Left kidney (tissue), 2 donors: ENCODE results near the gene RFFL. TPM values are rescaled to one million over a fixed set of nuclear protein-coding genes. Genes with fewer than 3 reads are reported as not detected.

Source experiments
- DNase-seq: peaks from one replicate; pipeline ENCODE4 v3.0.0-alpha.2; 2013
- polyA plus RNA-seq: library from polyadenylated mRNA; unstranded; fragments of 120-200 nt; gene quantifications from one replicate; pipeline ENCODE4 v1.2.1, GENCODE V29; 2013; ENCODE audit not compliant: insufficient read length

RFFL gene
- polyA plus RNA-seq, 1 donor: 25.9 TPM

DNA sequence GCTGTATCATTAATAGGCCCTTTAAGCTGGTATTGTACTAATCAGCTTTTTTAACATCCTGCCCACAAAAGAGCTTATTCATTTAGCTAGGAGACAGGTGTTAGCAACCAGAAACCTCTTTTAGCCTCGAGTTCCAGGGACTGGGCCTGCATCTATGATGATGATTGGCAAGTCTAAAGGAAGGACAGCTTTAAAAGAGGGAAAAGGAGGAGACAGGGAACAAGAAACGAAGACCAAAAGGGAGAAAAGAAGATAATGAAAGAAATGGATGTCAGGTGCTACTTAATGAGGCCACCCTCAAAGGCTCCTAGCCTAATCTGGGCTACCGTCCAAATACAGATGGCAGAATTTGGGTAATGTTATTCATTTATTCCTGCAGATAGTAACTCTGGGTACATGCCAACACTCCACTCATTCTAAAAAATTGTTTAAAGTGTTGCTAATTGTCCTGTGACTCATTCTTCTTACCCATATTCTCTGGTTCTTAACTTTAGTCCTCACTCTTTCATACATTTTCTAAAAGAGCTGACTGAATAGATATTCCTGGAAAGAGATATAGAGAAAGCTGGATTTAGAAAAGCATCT, 18.7 kb upstream of the RFFL start:
- DNase-seq: no peak

DNA sequence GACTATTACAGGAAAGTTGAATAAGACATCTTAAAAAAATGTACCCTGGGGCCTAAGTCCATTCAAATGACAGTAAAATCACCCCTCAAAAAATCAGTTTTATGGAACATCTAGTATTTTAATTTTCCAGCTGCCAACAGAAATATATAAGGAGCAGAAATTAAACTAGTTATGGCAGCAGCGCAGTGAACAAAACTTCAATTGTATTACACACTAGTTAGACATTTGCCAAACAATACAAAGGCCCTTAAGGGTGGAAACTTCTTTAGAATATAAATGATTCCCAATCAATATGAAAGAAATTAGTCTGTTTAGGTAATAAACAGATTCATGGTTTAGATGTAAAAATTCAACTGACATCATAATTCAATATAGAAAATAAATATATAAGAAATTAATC, 18.1 kb upstream of the RFFL start:
- DNase-seq: no peak

DNA sequence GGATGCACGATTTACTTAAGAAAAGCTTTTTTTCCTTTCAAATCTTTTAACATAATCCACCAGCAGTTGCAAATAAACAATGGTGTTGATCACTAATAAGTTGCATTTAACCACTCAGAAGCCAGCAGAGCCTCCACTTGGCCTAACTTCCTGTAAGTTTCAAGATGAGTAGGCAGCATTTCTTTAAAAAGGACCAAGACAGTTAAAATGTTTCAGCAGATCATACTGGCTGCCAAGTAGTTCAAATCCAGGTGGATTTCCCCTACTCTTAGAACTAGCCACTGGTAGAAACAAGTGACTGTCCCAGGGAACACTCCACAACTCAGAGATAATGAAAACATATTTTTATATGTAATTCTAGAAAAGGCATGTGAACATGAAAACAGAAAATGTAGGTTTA, 17.0 kb upstream of the RFFL start:
- no peak for DNase-seq

DNA sequence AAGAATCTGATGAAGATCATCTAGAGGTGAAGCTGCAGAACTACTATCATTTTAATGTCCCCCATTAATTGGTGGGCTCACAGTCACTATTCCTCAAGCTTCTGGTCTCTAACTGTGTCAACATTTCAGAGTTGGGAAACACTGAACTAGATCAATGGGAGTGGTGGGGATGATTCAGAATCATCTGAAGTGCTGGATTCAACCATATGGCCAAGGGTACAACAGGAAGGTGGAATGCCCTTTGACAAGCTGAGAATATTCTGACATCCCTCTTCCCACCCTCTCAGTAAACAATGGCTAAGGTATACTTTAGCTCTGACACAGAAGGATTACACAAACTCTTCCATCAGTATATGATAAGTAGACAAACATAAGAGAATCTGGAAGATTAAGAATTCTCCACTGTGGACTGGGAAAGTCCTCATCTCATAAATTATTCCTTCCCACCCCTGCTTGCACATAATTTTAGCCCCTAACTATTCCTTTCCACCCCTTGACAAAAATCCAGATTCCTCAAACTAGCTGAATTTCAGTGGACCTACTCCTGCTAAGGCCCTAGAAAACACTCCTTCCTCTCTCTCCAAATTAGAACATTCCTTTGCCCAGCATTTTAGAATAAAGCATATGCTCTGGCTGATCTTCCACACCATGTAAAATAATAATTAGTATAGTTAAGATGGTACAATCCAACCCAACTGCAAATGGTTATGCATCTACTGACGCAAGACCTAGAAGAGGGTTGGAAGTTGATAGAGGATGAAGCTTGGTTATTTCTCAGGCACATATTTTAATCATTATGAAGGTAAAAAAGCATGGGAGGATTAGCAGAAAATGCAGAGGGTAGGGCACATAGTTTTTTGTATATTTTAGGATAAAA, 16.3 kb upstream of the RFFL start:
- DNase-seq: no peak

DNA sequence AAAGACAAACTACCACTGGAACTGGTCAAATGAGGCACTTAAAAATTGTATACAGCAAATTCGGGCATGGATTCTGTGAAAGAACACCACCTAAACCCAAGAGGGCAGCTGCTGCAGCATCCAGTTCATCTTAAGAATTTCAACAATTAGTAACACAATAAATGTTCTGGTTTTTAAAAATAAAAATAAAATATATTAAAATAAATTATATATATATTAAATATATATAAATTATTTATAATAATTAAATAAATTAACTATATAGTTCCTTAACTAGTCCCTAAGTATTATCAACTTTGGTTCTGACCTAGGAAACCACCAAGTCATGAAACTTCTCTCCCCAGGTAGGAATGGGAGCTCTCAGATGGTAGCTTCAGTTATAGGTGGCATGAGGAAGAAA, 13.4 kb upstream of the RFFL start:
- no peak for DNase-seq

DNA sequence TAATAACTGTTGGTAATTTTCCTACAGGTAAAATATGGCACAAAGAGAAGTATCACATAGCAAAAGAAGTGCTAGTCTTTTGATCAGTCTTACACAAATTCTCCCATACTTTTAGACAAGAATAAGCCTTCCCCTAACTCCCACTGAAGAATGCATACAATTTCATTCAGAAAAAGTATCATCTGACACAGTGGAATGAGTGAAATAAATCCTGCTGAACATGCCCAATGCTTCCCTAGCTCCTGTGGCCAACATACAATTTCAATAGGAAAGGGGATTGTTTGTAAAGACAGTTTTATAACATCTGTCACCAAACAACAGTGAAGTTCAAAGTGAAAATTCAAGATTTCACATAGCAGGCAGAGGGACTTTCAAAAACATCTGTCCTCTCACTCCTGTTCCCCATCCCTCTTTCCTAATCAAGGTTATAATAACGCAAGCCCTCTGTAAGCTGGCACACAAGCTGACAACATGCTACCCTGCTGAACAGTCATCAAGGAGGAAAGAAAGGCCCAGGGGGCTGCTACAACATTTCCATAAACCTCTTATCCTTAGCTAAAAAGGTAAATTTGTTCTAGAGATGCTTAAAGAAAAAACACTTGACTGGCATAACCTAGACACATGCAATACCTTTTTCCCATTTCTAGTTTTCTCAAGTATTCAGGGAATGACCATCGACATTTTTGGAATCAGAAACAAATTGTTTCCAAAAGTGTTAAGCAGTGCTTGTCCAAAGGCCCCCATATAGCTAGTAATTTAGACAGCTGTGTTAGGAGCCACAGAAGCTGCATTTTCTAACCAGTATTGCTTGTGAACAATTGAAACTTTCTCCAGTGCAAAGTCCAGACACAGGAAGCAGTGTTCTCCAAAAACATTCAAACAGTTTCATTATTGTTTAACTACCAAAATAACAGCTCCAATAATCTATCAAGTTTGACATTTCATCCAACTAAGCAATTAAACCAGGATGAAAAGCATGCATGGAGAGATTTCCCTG, 11.5 kb upstream of the RFFL start:
- no peak for DNase-seq

DNA sequence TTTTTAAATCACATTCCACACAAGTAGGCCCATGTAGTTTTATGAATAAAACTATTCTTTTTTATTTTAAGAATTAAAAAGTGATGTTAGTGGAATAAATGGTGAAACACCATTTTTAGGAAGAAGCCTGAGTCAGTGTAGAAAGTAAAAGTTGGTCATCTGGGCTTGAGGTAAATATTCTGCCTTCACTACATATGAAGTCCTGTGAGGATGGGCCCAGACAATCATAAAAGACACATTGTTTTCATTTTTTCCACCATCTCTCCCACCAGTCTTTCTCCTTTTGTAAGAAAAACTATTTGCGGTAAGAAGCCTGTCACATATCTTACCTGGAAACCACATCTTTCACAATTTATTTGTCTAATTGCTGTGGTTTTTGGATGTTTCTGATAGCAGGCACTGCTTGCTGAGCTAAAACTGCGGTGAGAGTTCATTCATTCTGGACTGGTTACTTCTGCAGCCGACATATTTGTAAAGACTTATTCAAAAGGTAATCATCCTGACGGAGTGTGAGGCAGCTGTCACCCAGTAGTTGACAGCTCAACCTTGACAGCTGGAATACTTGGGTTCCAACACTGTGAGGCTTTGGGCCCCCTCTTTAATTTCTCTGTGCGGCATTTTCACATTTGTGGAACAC, 10.6 kb upstream of the RFFL start:
- DNase-seq: no peak

DNA sequence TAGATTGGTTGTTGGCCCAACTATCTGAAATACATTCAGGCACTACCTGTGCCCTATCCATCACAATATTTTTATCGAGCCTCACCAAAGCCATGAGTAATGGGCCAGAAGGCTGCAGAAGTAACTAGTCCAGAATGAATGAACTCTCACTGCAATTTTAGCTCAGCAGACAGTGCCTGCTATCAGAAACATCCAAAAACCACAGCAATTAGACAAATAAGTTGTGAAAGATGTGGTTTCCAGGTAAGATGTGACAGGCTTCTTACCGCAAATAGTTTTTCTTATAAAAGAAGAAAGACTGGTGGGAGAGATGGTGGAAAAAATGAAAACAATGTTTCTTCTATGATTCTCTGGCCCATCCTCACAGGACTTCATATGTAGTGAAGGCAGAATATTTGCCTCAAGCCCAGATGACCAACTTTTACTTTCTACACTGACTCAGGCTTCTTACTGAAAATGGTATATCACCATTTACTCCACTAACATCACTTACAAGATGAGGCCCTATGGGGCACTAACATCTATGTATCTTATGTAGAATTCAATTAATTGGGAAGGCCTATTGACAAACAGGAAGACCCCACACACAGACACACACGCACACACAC, 9.8 kb upstream of the RFFL start:
- no peak for DNase-seq

DNA sequence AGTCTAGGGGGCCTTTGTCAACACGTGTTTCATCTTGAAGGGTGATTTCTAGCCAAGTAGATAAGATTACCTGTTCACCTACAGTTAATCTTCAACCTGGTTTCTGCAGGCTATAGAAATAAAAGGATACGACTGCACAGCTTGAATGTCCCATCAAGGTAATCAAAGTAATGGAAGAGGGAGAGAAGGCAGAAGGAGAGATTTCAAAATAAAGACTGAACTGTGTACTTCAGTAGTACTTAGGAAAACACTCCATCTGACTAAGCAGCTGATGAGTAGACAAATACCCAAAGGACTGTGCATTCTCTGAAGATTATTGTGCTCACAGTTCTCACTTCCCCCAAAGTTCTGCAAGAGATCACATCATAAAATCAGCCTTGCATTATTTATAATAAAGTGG, 5.8 kb upstream of the RFFL start:
- DNase-seq: no peak

DNA sequence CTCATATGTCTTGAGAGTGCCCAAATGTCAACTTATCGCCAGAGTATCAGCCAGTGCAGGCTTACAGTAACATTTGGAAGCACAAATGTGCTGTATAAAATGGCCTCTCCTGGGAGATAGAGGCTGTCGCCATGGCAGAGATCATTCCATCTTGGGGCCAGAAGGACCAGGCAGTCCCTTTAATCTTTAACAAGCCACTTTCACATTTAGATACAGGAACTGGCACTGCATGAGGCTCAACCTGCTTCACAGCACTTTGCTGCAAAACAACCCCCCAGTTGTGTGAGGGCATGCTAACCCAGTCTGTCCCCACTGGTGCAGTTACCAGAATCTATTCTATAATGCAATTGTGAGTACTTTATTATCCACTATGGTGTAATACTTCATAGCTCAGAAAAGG, 4.7 kb upstream of the RFFL start:
- DNase-seq: no peak

DNA sequence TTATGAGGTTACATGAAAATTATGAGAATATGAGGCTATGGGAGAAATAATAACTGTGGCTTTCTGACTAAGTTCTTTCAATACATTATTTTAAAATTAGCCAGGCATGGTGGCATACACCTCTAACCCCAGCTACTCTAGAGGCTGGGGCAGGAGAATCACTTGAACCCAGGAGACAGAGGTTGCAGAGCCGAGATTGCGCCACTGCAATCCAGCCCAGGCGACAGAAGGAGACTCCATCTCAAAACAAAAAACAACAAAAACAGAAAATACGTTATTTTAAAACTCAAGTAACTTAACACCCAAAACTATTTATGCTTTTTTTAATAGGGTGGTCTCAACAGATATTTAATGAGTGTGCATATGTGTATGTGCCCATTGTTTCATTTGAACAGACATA, 2.4 kb upstream of the RFFL start:
- no peak for DNase-seq

DNA sequence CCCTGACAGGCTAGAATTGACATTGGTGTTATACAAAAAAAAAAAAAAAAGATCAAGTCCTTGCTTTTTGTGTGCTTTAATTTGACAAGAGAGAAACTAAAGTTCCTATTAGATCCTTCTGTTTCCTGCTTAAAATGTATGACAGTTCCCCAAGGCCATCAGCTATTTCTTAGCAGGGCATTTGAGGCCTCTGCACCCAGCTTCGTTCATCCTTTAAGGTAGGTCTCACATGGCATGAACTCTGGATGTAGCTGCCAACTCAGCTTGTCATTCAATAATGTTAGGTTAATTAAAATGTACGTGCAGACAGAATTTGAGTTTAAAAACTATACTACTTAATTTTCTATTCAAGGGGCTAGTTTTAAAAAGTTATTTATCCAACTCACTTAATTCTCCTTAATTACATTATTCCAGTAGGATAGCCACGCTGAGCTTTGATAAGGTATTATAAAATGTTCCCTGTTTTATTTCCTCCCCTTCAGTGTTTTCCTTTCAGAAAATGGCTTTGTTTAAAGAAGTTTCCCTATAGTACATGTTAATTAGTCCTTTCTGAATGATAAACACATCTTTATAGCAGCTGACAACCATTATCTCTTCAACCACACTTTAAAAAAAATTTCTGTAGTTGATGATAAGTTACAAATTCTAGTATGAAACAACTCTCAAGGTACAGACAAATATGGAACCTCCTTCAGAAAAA, 1.2 kb upstream of the RFFL start:
- no peak for DNase-seq

DNA sequence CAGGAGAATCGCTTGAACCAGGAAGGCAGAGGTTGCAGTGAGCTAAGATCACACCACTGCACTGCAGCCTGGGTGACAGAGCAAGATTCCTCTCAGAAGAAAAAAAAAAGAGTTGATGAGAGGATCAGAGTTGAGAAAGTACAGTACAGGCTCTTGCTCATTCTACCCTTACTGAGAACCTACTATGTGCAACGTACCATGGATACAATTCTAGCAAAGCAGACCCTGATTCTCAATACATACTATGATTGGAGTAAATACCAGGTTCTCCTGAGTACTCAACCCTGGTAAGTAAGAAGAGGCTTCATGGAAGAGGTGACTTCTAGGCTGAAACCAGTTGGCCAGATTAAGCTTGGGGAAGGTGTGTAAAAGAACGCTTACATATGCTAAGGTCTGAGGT, 1.2 kb downstream of the RFFL start:
- no peak for DNase-seq

DNA sequence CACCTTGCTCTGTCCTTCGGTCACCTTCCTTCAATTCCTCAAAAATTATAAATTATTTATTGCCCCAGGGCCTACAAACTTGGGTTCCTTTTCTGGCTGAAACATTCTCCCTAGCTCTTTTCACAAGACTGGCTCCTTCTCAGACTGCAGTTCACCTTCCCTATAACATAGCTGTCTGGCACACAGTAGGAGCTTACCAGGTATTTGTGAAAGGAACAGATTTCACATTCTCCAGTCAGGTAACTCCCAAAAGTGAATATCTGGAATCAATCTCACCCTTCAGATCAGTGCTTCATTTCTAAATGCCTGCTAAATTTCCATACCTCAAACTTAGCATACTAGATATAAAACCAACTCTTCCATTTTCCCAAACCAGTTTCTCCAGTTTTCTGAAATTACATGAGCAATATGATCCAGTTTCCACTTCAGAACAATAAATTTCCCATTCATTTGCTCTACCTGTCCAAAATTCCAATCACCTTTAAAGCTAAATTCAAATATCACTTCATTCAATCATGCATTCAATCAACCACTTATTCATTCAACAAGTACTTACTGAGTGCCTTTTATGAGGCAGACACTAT, 6.1 kb downstream of the RFFL start:
- DNase-seq: no peak

DNA sequence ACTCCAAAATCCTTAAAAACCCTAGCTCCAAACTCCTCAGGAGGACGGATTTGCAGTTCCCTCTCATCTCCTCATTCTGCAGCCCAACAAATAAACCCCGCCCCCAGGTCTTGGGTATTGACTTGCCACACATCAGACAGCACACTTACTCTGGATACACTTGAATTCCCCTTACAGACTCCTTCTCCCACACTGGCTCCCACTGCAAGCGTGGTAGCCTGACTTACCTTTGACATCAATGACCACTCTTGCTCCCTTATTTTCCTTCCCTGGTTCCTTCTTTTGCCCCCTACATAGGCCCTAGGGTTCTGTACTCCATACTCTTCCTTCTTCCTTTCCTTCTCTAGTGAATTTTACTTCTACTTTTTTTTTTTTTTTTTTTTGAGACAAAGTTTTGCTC, 7.5 kb downstream of the RFFL start:
- DNase-seq: no peak

DNA sequence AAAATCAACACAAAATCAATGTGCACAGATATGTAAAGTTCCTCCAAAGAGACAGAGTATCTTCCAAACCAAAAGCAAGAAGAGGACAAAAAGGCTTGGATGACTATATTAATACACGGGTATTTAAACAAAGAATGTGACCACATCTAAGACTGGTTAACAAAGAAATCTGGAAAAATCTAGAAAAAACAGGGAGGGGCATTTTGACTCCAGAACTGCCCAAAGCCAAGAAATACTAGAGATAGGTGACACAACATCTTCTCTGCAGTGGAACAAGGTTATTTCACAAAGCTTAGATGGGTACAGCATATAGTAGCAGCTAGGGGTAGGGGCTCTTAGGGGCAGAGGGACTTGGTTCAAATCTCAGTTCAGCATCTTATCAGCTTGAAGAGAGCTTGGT, 10.3 kb downstream of the RFFL start:
- DNase-seq: no peak

DNA sequence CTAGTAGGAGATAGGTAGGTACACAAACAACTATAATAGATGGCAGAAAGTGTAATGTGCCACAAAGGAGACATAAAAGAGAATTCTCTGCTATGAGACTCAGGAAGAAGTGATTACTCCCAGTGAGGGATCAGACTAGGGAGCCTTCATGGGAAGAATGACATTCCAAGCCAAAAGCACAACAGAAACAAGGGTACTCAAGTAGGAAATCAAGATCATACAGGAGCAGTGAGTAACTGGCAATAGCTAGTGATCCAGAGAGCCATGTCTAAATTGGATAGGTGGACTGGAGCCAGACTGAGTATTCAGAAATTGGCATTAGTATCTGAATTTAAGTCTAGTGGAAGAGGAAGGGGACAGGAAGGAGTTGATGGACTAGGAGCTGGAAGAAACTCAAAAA, 10.7 kb downstream of the RFFL start:
- DNase-seq: no peak

DNA sequence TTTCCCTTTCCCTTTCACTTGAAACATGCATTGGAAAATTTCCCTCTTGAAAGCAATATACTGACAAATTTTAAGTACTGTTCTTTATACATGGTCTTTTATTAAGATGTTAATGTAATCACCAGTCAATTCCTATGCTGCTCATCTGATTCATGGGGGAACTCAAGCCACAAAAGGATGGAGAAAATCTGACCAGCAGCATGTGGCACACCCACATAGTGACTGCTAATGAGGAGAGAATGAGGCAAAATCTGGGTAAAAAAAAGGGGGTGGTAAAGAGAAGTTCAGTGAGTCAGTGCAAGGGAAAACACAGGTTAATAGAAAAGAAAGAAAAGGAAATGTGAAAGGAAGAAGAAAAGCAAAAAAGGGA, 11.3 kb downstream of the RFFL start:
- DNase-seq: no peak

DNA sequence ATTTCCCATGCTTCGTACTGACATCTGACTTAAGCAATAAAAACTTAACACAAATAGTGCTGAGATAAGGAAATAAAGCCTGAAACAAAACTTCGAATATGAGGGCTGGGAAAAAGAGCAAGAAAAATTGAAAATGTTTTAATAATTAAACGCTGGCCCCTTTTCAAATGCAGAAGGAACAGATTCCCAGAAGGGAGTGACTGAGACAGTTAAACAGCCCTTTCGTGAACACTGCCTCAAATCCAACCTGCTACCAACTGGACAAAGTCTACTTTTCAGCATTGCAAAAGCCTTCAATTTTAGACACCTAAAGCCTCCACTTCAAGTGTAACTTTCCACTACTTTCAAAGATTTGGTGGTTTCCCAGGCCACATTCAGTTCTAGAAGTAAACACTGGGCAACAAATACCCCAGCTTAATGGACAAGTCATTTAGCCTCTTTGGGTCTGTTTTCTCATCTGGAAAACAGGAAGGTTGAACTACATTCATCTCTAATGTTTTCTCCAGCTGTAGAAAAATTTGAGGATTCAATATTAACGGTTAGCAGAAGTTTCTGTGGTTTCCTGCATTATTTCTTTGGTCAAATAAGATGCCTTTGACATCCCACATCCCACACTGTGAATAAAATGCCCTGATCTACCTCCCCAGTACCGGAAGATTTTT, 11.8 kb downstream of the RFFL start:
- DNase-seq: no peak

DNA sequence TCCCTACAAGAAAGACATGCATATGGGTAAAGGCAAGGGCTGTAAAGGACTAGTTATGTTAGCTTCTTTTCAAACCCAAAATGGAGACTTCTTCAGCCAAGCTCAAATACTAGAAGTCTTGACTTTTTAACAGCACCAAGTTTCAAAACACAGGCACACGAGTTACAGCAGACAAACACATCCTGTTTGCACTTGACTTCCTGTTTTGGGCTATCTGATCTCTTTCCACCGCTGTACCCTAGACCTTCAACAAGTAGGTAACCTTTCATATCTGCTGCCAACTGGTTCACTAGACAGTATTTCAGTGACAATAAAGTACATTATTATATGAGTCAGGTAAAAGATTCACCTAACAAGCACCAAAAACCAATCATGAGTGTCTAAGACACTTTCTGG, 12.3 kb downstream of the RFFL start:
- DNase-seq: no peak
